Embryonic facial prominence (tissue), 1 donor: ENCODE data around the gene PLEKHG4B.
A peak's percentile ranks its signal among the peaks of the same experiment; 100 is the strongest.
"Not testable (repeated sequence)": the region's sequence is repeated elsewhere in the genome, so short reads cannot be mapped to it uniquely, and the experiment has no call there.

Experiments used
- DNase-seq: peaks from one replicate; pipeline ENCODE4 v3.0.0-alpha.2; 2016; ENCODE audit errors: extremely low spot score

The PLEKHG4B gene

DNA sequence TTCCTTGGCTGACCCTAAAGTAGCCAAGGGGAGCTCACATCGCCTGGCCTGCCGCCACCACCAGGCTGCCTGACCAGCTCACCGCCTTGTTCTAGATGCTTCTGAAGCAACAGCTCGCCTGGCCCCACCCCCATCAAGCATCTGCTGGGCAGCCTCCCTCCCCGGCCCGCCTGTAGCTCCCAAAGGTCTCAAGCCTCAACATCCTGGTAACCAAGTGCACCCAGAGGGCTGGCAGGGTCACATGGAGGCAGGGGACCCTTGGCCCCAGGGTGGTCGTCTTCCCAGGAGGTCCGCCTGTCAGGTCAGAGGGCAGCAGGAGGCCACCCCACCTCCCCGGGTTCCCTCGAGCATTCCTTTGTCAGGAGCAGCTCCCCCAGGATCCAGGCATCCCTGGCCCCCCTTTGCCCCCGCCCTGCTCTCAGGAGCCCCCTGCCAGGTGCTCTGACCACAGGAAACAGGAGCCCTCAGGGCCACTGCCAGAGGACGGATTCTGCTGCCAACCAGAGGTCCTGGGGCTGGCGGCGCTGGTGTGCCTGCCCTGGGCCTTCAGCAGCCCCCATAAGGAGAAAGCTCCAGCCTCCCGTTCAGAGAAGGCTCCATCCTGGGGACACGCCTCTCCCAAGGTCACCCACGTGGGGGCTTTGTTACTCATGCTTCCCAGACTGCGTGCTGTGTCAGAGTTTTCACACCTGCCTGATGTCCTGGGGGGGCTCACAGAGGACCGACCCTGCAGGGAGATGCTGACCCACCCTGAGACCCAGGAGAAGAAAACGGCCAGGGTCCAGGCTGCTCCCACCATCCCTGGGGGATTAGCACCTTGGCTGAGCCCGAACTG lies 95.9 kb downstream of the PLEKHG4B start:
- no peak for DNase-seq

DNA sequence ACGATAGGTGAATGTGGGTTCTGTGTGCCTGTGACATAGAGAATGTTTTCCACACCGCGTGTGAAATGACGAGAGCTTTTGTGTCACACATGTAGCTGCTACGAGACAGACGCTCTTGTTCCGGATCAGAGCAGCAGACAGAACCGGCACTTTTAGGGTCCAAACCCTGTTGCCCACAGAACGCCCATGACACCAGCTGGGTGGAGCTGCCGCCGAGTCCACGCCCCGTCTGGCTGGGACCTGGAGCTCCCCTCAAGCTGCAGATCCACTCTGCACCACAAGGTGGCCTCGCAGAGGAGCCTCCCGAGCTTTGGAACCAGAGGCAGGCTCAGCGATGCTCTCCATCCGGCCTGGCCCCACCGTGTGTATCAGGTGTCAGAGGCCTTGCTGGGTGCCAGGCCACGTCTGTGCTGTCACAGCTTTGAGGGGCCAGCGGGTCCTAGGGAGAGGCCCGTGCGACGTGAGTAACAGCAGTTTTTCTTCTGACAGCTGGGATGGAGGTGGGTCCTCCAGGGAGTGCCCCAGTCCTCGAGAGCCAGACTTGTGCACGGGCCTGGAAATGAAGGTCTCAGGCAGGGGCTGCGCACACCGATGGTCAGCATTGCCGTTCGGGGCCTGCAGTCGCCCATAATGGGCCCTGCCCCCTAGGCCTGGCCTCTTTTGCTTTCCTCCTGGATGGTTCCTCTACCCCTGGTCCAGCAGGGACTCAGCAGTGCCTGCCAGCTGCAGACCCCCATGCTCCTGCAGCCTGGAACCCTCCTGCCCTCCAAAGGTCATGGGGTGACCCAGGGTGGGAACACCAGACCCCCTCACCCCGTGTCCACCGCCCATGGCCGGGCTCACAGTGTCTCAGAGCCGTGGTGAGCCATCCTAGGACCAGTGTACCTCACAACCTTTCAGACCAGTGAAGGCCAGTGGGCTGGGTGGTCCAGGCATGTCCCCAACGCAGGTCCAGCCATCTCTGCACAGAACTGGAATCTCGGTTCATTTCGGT lies 96.8 kb downstream of the PLEKHG4B start:
- peak; percentile 44 for DNase-seq

DNA sequence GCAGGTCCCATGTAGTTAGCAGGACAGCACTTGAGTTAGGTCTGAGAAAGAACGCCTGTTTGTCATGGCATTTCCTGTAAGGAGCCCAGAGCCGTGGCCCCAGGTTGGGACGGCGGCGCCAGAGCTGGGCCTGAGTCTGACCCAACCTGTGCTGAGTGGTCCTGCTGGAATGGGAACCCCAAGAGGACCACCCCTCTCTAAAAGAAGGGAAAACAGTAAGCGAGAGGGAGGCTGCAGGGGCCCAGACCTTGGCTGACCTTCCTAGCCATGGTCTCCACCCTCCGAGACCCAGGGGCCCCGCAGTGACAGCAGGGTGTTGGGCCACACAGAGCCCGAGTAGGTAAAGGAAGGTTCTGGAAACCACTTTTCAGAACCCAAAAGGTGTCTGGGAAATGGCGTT lies 97.5 kb downstream of the PLEKHG4B start:
- no peak for DNase-seq

DNA sequence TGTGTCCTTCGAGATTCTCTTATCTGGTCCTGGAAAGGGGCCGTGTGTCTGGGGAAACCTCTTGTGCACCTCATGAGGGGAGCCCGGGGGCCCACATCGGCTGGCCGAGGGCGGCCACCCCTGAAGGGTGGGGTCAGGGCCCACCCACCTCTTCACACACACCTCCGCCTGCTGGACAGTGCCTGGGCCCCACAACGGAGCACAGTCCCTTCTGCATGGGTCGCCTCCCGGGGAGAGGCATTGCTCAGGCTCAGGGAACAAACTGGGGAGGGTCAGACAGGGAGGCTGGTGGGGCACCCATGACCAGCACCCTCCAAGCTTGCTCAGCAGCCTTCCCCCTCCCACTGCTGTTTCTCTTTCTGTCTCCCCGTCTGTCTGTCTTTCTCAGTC lies 98.0 kb downstream of the PLEKHG4B start:
- DNase-seq = no peak

DNA sequence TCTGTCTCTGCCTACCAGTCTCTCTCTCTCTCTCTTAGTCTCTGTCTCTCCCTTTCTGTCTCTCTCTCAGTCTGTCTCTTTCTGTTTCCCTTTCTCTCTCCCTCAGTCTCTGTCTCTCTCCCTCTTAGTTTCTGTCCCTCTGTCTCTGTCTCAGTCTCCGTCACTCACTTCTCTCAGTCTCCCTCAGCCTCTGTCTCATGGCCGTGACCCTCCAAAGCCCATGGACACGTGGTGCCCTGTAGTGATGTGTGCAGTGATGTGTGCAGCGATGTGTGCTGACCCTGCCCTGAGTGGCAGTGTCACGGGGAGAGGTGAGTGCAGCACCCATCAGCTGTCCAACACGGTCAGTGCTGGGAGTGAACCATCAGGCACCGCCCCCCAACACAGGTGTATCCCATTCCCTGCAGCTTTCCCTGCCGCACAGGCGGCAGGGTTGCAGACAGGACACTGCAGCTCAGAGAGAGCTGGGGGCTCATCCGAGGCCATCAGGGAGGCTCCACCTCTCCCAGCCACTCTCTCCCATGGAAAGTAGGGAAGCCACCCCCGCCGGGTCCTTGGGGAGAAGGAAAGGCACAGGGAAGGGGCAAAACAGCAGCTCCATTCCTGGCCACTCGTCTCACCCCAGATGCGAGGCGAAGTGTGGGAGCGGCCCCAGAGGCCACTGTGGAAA lies 98.5 kb downstream of the PLEKHG4B start:
- DNase-seq = no peak

DNA sequence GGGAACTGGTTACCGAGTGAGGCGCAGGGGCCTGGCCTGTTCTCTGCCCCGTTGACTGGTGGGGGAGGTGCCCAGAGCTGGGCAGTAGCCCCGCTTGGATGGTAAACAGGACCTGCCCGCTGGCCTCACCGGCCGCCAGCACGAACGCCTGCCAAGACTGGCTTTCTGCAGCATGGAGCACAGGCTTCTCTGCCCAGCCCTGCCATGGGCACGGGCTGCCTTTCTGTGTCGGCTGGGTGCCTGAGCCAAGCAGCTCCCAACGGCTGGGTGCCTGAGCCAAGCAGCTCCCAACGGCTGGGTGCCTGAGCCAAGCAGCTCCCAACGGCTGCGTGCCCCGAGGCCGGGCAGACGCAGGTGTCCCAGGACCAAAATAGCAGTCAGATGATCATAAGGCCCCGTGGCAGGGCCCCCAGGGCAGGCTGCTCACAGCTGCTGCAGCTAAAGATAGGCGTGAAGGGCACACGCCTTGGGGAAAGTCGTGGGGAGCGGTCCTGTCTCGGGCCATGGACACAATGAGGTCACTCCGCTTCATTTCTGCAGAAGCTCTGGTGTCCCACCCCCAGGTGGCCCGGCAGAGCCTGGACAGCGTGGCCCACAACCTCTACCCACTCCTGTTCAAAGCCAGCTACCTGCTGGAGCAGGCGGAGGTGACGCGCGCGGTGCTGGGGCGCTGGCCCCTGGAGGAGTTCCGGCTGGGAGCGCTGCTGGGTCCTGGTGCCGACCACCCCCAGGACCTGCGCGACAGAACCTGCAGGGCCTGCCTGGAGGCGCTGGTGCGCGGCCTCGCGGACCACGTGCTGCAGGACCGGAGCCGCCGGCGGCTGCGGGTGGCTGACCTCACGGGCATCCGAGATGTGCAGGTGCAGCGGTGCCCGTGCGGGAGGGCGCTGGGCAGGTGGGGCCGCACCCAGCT lies 99.3 kb downstream of the PLEKHG4B start, which contains the start of gene LRRC14B:
Gene LRRC14B, plus strand, starts transcription at position 460 of the 913 bp plus-strand sequence. Its CDS starts 44 bp downstream, at position 504.
- no peak for DNase-seq

DNA sequence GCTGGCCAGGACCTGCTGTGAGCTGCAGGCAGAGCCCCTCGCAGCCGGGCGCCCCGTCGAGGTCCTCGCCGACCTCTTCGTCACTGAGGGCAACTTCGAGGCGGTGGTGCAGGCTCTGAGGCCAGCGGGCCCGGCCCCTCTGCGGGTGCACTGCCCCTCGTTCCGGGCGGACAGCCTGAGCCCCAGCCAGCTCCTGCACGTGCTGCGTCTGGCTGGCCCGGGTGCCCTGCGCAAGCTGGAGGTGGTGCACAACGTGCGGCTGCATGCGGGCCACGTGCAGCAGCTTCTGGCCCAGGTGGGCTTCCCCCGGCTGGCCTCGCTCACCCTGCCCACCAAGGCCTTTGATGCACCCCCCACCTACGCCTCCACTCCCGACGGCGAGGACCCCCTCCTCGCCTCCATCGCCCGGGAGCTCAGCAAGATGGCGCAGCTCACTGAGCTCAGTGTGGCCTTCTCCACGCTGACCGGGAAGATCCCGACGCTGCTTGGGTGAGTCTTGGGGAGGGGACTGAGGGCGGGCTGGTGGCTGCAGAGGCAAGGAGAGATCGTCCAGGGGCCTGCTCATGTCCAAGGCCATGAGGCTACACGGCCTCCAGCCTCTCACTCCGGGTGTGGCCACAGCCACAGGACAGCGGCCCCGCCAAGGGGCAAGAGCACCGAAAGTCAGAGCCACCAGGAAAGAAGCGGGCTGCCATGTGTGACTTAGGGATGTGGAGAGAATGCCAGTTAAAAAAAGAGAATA lies 100.2 kb downstream of the PLEKHG4B start:
- no peak for DNase-seq

DNA sequence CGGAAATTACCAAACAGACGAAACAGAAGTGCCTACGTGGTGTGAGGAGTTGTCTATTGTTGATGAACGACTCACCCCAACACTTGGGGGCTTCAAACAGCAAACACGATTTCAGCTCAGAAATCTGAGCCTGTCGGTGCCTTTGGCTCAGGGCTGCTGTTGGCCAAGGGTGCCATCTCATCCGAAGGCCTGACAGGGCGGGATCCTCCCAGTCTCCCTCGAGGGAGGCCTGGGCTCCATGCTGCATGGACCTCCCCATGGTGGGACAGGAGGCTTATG lies 100.7 kb downstream of the PLEKHG4B start:
- DNase-seq = no peak

DNA sequence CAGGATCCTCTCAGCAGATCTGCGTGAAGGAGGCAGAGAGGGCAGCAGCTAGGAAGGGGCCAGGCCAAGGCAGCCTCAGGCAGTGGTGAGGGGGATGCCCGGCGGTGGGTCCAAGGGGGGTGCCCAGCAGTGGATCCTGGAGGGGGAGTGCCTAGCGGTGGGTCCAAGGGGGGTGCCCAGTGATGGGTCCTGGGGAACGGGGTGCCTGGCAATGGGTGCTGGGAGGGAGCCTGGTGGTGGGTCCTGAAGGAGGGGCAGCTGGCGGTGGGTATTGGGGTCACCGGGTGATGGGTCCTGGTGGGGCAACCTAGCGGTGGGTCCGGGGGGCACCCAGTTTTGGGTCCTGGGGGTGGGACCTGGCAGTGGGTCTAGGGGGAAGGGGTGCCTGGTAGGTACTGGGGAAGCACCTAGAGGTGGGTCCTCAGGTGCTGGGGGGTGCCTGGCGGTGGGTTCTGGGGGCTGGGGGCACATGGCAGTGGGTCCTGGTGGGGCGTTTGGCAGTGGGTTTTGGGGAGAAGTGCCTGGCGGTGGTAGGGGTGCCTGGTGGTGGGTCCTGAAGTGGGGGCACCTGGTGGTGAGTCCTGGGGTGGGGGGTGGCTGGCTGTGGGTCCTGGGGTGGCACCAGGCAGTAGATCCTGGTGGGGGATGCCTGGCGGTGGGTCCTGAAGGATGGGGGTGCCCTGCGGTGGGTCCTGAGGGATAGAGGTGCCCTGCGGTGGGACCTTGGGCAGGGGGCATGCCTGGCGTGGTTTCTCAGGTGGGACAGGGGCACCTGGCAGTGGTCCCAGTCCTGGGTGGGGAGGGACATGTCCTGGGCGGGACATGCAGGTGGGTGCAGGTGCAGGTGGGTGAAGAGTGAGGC lies 101.2 kb downstream of the PLEKHG4B start:
- DNase-seq = no peak

DNA sequence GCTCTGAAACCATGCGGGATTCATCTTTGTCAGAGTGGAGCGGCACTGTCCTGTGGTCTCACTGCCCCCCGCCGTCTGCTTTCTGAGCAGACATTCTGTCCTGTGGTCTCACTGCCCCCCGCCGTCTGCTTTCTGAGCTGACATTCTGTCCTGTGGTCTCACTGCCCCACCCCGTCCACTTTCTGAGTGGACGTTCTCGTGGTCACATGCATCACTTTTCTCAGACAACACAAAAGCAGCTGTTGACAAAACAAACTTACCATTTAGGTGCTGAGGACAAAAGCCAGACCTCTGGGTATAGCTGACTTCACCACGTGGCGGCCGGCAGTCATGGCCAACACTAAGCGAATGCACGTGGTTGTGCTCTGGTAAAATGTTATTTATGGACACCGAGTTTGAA lies 102.1 kb downstream of the PLEKHG4B start:
- no peak for DNase-seq

DNA sequence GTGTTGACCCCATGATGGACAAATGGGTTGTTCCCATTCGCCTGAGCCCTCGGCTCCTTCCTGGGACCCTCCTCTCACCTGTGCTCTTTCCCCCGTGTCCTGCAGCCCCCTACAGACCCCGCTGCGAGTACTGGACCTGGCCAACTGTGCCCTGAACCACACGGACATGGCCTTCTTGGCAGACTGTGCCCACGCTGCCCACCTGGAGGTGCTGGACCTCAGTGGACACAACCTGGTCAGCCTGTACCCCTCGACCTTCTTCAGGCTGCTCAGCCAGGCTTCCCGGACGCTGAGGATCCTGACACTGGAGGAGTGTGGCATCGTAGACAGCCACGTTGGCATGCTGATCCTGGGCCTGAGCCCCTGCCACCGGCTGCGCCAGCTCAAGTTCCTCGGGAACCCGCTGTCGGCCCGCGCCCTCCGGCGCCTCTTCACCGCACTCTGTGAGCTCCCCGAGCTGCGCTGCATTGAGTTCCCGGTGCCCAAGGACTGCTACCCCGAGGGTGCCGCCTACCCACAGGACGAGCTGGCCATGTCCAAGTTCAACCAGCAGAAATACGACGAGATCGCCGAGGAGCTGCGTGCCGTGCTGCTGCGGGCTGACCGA lies 102.7 kb downstream of the PLEKHG4B start:
- no peak for DNase-seq

DNA sequence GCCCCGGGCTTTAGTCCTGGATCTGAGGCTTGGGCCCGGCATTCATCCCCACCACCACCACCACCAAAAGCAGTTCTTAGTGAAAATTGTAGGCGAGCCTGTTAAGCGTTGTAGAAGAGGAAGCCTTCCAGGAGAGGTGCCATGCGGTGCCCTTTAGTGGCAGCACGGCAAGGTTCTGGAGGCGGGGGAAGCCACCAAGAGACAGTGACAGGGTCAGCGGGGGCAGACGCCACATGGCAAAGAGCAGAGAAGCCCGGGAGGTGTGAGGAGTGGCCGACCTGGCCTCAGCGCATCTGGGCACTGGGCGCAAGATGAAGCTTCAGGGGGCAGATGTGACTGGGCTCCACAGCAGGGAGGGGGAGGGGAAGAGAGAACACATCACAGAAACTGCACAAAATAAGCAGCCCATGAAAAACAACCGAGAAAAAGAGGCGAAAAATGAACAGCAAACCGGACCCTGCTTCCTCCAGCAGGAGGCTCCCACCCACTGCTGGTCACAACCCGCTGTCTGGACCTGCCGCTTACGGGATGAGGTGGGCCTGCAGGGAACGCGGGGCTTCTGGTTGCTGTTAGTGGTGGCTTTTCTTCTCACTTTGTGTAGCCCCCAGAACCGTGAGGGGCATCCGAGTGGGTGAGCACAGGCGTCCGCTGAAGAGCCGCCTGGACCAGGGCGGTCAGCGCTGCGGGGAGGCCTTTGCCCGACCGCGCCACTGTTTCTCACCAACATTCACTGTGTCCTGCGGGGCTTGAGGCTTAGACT lies 103.6 kb downstream of the PLEKHG4B start:
- no peak for DNase-seq

DNA sequence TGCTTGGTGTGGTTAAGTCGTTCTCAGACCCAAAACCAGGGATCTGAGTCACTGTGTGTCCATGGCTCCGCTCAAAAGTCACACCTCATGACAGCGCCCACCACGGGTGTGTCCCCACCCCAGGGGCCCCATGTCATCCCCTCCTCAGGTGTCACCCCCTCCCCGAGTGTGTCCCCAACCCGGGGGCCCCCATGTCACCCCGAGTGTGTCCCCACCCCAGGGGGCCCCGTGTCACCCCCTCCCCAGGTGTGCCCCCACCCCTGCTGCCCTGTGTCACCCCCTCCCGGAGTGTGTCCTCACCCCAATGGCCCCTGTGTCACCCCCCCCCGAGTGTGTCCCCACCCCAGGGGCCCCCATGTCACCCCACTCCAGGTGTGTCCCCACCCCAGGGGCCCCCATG lies 104.4 kb downstream of the PLEKHG4B start:
- no peak for DNase-seq

DNA sequence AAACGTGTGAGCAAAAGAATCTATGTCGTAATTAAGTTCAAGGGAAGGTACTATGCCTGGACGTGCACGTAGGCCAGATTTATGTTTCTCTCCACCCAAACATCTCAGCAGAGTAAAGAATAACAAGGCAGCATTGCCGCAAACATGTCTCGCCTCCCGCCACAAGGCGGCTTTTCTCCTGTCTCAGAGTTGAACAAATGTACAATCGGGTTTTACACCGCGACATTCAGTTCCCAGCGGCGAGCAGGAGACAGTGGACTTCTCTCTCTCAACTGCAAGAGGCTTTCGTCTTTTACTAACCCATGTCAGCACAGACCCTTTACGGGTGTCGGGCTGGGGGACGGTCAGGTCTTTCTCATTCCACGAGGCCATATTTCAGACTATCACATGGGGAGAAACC lies 105.1 kb downstream of the PLEKHG4B start:
- DNase-seq = not testable (repeated sequence)

DNA sequence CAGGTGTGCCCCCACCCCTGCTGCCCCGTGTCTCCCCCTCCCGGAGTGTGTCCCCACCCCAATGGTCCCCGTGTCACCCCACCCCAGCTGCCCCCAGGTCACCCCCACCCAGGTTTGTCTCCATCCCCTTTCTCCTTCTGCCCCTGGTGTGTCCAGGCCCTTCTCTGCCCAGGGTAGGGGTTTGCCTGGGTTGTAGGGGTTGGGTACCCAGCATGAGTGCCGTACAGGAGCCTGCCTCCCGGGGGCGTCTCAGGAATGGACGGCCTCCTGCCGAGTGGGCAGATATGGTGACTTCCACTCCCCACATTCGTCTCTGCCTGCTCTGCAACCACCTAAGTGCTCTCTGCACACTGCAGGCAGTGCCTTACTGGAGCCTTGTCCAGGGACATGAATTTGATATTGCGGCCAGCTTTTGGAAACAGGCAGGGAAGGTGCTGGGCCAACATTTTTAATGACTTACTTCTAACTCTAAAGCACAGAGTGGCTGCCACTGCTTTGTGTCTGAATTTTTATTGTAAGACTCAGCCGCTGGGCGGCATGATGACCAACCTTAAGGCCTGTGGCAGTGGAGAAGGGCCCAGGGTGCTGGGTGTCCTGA lies 106.0 kb downstream of the PLEKHG4B start:
- DNase-seq = no peak

DNA sequence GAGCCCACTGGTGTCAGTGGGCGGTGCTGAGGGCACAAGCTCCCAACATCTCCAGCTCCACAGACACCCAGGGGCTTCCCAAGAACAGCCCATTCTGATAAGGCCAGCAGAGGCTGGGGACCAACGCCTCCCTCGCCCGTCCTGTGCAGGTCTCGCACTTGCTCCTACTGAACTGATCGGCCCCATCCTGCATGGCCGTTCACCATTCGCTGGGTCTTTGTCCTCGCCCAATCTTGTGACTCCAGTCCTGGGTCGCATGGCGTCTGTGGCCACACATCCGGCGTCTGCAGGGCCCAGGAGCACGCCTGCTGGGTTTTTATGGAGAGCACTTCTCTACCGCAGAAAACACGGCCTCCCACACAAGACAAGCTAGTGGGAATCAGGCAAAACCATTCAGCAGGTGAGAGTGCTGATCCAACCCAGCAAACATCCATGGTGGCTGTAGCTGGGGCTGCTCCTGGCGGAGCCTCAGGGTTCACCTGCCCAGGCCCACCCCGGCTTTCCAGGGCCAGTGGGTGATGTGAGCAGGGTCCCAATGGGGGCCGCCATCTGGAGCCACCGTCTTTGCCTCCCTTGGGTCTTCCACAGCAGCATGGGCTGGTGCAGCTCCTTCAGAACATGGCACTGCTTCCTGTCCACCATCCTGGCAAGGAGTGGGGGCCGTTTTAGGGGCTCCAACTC lies 106.7 kb downstream of the PLEKHG4B start:
- no peak for DNase-seq

DNA sequence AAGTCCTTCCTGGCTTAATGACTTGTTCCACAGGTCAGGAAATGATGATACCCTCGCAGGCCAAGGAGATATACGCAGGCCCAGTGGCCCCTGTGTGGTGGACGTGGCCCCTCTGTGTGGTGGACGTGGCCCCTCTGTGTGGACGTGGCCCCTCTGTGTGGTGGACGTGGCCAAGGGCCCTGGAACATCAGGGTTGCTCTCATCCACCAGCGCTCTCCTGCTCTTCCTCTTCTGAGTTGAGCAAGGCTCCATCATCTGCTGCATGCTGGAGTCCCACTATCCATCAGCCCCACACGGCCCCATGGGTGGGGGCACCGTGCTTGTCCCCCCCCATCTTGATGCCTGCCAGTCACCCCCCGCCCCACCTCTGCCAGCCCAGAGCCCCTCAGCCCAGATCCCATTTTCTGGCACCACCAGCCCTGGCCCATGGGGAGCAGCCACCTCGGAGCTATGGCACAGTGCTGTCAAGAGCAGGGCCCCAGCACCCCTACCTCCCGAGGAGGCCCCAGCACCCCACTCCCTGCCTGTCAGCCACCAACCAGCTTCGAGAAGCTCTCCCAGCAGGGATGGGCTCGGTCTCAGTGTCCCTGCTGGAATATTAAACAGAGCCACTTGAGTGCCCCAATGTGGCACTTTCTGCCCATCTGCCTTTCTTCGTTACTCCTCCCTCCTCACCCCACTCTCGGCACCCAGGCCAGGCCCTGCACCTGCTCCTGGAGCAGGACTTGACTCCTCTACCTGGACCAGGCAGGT lies 107.4 kb downstream of the PLEKHG4B start:
- no peak for DNase-seq
